Activated CD8-positive, alpha-beta T cell treated with anti-CD3 and anti-CD28 coated beads for 36 hours (primary cell): ENCODE measurements around the gene PAOX. TPM values are rescaled to one million over a fixed set of nuclear protein-coding genes. Genes with fewer than 3 reads are reported as not detected.
"Not testable (repeated sequence)": the region's sequence is repeated elsewhere in the genome, so short reads cannot be mapped to it uniquely, and the experiment has no call there.

Experiments
- ATAC-seq: fragments of 200-7000 bp; cut with Tn5 transposase; one replicate; pipeline ENCODE4 v1.10.0; 2021; ENCODE audit warnings: mild to moderate bottlenecking, moderate library complexity
- CTCF ChIA-PET: fragments of 350-600 bp; sonication (Branson Sonifier 250); formaldehyde crosslinking; loops from one replicate; lab custom pipeline; 2021; ENCODE audit warnings: antibody characterized with exemption; lab: Charles Lee
- POLR2A ChIA-PET: fragments of 350-600 bp; sonication (Branson Sonifier 250); formaldehyde crosslinking; loops from one replicate; lab custom pipeline; 2021; ENCODE audit warnings: antibody characterized with exemption; lab: Charles Lee
- DNase-seq: peaks from one replicate; pipeline ENCODE4 v3.0.0-alpha.2; 2020
- H3K27ac Mint-ChIP-seq: one replicate; pipeline ENCODE4 v1.8.0; 2021; ENCODE audit warnings: mild to moderate bottlenecking, mixed read lengths
- H3K27me3 Mint-ChIP-seq: one replicate; pipeline ENCODE4 v1.8.0; 2021; ENCODE audit warnings: mixed read lengths
- H3K36me3 Mint-ChIP-seq: one replicate; pipeline ENCODE4 v1.8.0; 2021; ENCODE audit warnings: low read depth, mixed read lengths
- H3K4me1 Mint-ChIP-seq: one replicate; pipeline ENCODE4 v1.8.0; 2021; ENCODE audit warnings: low read depth, mixed read lengths
- H3K4me3 Mint-ChIP-seq: one replicate; pipeline ENCODE4 v1.8.0; 2021; ENCODE audit warnings: mild to moderate bottlenecking, moderate library complexity, mixed read lengths
- H3K9me3 Mint-ChIP-seq: one replicate; pipeline ENCODE4 v1.8.0; 2021; ENCODE audit warnings: mixed read lengths
- intact Hi-C: fragments of 100-400 bp; cut with micrococcal nuclease; formaldehyde crosslinking; loops from one replicate; pipeline ENCODE4 v1.10.0; 2022
- total RNA-seq, 2 experiments: library from RNA; stranded (reverse); gene quantifications; one replicate each; pipeline ENCODE4 v1.2.3, GENCODE V29; 2021
- TF ChIP-seq, protein P1 (sequence below): fragments of 200-600 bp; IDR thresholded peaks from one replicate; pipeline ENCODE4 v1.8.0; 2022; ENCODE audit warnings: antibody characterized with exemption, mild to moderate bottlenecking

Gene PAOX
- total RNA-seq, 2 experiments from 2014 or later: 4.2 to 4.6 TPM

DNA sequence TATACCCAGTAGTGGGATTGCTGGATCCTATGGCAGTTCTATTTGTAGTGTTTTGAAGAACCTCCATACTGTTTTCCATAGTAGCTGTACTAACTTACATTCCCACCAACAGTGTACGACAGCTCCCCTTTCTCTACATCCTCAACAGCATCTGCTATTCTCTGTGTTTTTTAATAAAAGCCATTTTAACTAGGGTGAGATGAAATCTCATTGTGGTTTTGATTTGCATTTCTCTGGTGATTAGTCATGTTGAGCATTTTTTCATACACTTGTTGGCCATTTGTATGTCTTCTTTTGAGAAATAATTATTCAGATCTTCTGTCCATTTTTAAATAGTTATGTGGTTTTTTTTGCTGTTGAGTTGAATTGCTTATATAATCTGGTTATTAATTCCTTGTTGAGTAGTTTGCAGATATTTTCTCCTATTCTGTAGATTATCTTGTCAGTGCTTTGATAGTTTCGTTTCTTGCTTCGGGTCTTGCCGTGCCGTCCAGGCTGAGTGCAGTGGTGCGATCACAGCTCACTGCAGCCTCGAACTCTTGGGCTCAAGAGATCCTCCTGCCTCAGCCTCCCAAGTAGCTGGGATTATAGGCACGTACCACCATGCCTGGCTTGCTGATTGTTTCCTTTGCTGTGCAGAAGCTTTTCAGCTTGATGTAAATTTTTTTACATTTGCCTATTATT is 26.9 kb downstream of the PAOX start:
- Mint-ChIP-seq H3K27ac (peak overlapping the region; percentile 23), H3K4me1 (peaks cover 54% of the 10 kb centered on the region), H3K27me3 (no peaks in the 10 kb centered on the region), H3K9me3 (peaks cover 9% of the 10 kb centered on the region), H3K36me3 (peaks cover 78% of the 10 kb centered on the region), H3K4me3 (no peak overlapping the region)
- intact Hi-C loops: no loop called here
- peak; percentile 51 for ATAC-seq
- ChIA-PET POLR2A (no interaction called here), CTCF (interaction anchor here (0.8 kb wide), 1 partner anchor 33 kb away, joined by 3 read pairs; no protein-coding TSS in a partner anchor)
- TF ChIP-seq, protein P1, sequence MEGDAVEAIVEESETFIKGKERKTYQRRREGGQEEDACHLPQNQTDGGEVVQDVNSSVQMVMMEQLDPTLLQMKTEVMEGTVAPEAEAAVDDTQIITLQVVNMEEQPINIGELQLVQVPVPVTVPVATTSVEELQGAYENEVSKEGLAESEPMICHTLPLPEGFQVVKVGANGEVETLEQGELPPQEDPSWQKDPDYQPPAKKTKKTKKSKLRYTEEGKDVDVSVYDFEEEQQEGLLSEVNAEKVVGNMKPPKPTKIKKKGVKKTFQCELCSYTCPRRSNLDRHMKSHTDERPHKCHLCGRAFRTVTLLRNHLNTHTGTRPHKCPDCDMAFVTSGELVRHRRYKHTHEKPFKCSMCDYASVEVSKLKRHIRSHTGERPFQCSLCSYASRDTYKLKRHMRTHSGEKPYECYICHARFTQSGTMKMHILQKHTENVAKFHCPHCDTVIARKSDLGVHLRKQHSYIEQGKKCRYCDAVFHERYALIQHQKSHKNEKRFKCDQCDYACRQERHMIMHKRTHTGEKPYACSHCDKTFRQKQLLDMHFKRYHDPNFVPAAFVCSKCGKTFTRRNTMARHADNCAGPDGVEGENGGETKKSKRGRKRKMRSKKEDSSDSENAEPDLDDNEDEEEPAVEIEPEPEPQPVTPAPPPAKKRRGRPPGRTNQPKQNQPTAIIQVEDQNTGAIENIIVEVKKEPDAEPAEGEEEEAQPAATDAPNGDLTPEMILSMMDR: no peak
- no peak for DNase-seq

DNA sequence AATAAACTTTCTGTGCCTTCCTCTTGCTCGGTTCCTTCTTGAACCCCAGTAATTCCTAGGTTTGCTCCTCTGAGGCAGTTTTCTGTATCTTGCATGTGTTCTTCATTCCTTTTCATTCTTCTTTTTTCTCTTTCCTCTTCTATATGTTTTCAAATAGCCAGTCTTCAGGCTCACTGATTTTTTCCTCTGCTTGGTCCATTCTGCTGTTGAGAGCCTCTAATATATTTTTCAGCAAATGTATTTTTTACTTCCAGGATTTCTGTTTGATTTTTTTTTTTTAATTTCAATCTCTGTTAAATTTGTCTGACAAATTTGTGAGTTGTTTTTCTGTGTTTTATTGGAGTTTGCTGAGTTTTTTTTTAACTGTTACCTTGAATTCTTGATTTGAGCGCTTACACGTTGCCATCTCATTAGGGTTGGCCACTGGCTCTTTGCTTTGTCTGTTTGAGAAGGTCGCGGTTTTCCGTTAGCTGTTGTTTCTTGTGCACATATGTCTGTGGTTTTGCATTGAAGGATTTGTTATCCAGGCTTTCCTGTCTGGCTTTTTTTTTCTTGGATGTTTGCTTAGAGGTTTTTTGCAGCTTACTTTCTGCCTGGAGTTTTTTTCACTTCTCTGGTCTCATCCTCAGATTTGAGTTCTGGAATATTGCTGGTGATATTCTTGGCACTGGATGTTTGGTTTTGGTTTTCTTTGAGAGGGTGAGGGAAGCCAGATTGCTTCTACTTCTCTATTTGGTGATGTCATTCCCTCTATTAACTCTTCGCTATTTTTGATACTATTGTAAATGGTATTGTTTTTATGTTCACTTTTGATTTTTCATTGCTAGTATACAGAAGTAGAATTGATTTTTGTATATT is 32.7 kb downstream of the PAOX start:
- H3K36me3 Mint-ChIP-seq: peaks cover 86% of the 10 kb centered on the region
- POLR2A ChIA-PET: interaction anchor here (1.1 to 2.8 kb wide), 3 partner anchors 10 to 21 kb away, joined by 3 to 8 read pairs (median 5); no protein-coding TSS in a partner anchor
- no peaks in the 10 kb centered on the region for H3K27me3 Mint-ChIP-seq
- H3K27ac Mint-ChIP-seq: no peak overlapping the region
- H3K4me1 Mint-ChIP-seq: peaks cover 22% of the 10 kb centered on the region
- no peak for DNase-seq
- H3K9me3 Mint-ChIP-seq: peaks cover 26% of the 10 kb centered on the region
- TF ChIP-seq, protein P1: no peak
- H3K4me3 Mint-ChIP-seq: no peak overlapping the region
- CTCF ChIA-PET: interaction anchor here (1.1 to 1.6 kb wide), 2 partner anchors 27 to 82 kb away, joined by 3 to 5 read pairs; no protein-coding TSS in a partner anchor
- no peak for ATAC-seq
- intact Hi-C loops: no loop called here

DNA sequence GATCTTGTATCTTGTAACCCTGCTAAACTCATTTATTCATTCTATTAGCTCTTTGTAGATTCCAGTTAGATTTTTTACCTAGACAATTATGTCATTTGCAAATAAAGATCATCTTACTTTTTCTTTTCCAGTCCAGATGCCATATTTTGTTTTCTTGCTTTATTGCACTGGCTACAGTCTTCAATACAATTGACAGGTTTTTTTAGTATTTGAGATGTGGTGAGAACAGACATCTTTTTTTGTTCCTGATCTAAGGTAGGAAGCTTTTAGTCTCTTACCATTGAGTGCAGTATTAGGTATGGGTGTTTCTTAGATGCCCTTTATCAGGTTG is 33.3 kb downstream of the PAOX start:
- ChIA-PET POLR2A (interaction anchor here (1.5 to 2.8 kb wide), 2 partner anchors 9 to 22 kb away, joined by 5 to 8 read pairs; no protein-coding TSS in a partner anchor), CTCF (interaction anchor here (1.1 to 1.6 kb wide), 2 partner anchors 26 to 83 kb away, joined by 3 to 5 read pairs; no protein-coding TSS in a partner anchor)
- peaks cover 26% of the 10 kb centered on the region for H3K9me3 Mint-ChIP-seq
- no peak overlapping the region for H3K4me3 Mint-ChIP-seq
- peaks cover 81% of the 10 kb centered on the region for H3K36me3 Mint-ChIP-seq
- H3K4me1 Mint-ChIP-seq: peaks cover 16% of the 10 kb centered on the region
- ATAC-seq (no peak), DNase-seq (no peak)
- no peak overlapping the region for H3K27ac Mint-ChIP-seq
- no peaks in the 10 kb centered on the region for H3K27me3 Mint-ChIP-seq
- intact Hi-C loops: no loop called here
- TF ChIP-seq, protein P1: no peak

DNA sequence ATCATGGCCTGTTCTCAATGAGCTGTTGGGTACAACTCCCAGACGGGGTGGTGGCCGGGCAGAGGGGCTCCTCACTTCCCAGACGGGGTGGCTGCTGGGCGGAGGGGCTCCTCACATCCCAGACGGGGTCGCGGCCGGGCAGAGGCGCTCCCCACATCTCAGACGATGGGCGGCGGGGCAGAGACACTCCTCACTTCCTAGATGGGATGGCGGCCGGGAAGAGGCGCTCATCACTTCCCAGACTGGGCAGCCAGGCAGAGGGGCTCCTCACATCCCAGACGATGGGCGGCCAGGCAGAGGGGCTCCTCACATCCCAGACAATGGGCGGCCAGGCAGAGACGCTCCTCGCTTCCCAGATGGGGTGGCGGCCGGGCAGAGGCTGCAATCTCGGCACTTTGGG is 35.3 kb downstream of the PAOX start:
- intact Hi-C loops, CTCF ChIA-PET, H3K27ac Mint-ChIP-seq, POLR2A ChIA-PET, H3K4me3 Mint-ChIP-seq, ATAC-seq, DNase-seq, H3K27me3 Mint-ChIP-seq, H3K4me1 Mint-ChIP-seq: not testable (repeated sequence)
- Mint-ChIP-seq H3K36me3 (peaks cover 69% of the 10 kb centered on the region), H3K9me3 (peaks cover 23% of the 10 kb centered on the region)

DNA sequence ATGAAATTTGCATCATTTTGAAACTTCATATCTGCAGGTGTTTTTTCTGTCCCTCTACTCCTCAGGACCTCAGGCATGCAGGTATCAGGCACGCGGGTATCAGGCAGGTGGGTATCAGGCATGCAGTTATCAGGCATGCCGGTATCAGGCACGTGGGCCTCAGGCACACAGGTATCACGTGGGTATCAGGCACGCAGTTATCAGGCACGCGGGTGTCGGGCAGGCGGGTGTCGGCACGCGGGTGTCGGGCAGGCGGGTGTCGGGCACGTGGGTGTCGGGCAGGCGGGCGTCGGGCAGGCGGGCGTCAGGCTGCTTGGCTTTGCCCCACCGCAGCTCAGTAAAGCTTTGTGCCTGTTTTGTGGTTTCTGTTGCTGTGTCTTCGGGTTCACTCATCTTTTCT is 36.7 kb downstream of the PAOX start:
- DNase-seq: no peak
- Mint-ChIP-seq H3K4me1 (no peaks in the 10 kb centered on the region), H3K36me3 (peaks cover 56% of the 10 kb centered on the region), H3K4me3 (no peak overlapping the region), H3K9me3 (peaks cover 20% of the 10 kb centered on the region), H3K27ac (no peak overlapping the region), H3K27me3 (no peaks in the 10 kb centered on the region)
- ATAC-seq: no peak
- ChIA-PET CTCF (no interaction called here), POLR2A (interaction anchor here (0.7 kb wide), 1 partner anchor 68 kb away, joined by 3 read pairs; no protein-coding TSS in a partner anchor)
- intact Hi-C loops: no loop called here
- TF ChIP-seq, protein P1: no peak
